Activated CD4-positive, alpha-beta T cell treated with anti-CD3 and anti-CD28 coated beads, Interleukin-2, Interleukin-4, amounts not matched to agents 100 ng/mL and 50 ng/mL, durations not matched to agents 16 hours and 8 hours (primary cell): Measurements from ENCODE around the gene ALG3.

Source experiments
- DNase-seq: peaks from one replicate; pipeline ENCODE4 v3.0.0-alpha.2; 2020; ENCODE audit warnings: low spot score

The ALG3 gene

GRCh38 chr3:184259878-184260723, 11.3 kb upstream of the ALG3 start:
- DNase-seq: no peak

GRCh38 chr3:184259396-184259877, 10.7 kb upstream of the ALG3 start:
- DNase-seq: no peak

GRCh38 chr3:184258926-184259325, 10.2 kb upstream of the ALG3 start:
- no peak for DNase-seq

- DNase-seq: no peak
Observed at GRCh38 chr3:184257083-184257915, 8.5 kb upstream of the ALG3 start.

DNA sequence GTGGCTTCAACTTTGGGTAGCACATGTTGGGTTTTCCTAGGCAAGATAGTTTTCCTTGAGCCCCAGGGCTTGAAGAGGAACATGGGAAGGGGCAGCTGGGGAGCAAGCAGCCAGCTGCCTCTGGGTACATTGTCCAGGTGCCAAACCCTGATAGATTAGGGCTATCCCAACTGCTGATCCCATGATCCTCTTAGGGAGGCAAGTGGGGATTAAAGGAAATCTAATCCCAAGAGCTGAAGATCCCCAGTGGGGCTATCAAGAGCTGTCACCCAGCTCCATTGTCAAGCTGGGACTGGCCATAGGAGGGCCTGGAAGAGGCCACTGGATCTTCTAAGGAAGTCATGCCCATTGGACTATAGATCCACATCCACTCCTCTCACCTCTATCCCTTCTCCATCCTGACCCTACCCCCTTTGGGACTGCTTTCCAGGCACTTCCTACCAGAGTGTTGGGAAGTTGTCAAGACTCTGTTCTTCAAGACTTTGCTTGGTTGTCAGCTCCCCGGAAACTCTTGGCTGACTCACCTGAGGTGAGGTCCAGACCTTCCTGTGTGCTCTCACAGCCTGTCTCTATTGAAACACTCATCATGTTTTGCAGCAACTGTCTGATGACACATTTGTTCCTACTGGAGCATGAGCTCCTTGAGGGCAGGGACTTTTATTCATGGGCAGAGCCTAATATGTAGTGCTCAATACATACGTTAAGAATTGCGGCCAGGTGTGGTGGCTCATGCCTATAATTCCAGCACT, 6.7 kb upstream of the ALG3 start:
- peak; percentile 38 for DNase-seq

GRCh38 chr3:184250167-184250828, 1.5 kb upstream of the ALG3 start:
- peak; percentile 95 for DNase-seq

GRCh38 chr3:184249412-184250166, 827 bp upstream of the ALG3 start, which contains the start of gene EEF1AKMT4:
EEF1AKMT4 (plus strand) TSS chr3:184249672; CDS start chr3:184249695, 23 bp downstream.
- DNase-seq: peak; percentile 98

DNA sequence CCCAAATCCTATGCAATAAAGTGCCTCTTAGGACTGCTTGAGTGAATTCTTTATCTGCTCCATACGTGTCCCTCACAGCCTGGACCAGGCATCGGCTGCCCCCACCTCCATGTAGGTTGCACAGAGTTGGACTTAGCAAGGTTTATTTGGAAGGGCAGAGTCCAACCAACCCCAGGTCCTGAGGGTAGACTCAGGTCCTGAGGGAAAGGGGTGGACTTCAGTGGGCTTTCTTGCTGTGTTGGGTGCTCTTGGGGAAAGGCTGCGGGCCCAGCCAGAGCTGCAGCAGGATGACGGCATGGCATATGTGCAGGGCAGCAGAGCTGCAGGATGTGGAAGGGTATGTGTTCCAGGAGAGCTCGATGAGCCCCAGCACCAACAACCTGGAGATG, 6.5 kb downstream of the ALG3 start:
- DNase-seq: no peak

DNA sequence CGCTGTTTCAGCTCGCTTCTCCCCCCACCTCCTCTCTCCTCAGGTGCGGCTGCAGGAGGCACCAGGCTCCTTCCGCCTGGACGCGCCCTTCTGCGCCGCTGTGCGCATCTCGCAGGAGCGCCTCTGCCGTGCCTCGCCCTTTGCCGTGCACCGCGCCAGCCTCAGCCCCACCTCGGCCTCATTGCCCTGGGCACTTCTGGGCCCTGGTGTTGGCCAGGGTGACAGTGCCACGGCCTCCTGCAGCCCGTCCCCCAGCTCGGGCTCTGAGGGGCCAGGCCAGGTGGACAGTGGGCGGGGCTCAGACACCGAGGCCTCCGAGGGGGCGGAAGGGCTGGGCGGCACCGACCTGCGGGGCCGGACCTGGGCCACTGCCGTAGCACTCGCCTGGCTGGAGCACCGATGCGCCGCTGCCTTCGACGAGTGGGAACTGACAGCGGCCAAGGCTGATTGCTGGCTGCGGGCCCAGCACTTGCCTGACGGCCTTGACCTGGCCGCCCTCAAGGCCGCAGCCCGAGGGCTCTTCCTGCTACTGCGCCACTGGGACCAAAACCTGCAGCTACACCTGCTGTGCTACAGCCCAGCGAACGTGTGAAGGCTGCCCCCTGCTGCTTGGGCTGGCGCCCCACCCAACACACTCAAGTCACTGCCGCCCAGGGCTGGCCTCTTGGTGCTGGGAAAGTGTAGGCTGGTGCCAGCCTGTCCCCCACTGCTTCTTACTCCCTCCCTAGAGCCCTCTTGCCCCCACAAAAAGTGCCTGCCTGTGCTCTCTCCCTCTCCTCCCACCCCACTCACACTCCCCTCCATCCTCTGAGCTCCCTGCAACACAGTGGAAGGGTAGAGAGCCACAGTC, 7.1 kb downstream of the ALG3 start:
- DNase-seq: no peak

DNA sequence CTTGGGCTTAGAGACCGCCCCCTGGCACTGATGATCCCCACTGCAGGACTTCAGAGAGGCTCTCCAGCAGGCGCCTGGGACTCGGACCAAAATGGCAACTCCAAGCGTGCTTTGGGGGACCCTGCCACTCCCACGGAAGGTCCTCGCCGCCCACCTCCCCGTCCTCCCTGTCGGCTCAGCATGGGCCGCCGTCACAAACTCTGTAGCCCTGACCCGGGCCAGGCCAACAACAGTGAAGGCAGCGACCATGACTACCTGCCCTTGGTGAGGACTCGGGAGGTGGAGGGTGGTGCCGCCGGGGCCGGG, 7.7 kb downstream of the ALG3 start:
- DNase-seq: no peak

DNA sequence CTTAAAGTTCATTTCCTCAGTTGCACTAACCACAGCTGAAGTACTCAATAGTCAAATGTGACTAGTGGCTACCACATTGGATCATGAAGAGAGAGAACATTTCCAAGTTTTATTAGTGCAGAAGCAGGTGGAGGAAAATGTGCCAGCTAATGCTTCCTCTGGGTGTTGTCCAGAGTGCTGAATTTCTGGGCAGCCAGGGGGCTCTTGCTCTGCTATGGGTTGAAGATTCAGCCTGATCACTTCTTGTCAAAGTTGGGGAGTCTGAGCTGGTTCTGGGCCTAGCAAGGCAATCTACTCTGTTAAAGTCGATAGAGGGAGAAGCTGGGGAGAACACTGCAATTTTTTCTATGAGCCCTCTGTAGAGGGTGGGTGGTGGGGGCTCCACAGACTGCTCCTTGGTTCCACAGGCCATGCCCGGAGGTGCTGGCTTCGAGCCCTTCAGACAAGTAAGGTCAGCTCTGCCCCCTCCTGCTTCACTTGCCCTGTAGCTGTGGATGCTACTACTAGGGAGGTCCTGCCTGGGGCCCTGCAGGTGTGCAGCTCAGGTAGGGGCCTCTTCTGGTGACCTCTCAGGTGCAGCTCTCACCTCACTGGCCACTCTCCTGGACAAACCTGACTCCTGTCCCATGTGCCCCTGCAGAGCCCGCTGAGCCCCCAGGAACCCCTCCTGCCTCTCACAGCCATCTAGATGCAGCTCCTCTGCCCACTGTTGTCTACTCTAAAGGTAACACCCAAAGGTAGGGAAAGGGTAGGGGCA, 8.2 kb downstream of the ALG3 start:
- no peak for DNase-seq

DNA sequence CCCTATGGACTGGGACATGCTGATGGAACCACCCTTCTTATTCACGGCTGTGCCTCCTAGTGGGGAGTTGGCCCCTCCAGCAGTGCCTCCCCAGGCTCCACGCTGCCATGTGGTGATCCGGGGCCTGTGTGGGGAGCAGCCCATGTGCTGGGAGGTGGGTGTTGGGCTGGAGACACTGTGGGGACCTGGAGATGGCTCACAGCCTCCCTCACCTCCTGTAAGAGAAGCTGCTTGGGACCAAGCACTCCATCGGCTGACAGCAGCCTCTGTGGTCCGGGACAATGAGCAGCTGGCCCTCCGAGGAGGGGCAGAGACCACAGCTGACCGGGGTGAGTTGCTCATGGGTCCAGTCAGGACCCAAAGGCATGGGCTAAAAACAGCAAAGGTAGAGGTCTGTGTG, 9.1 kb downstream of the ALG3 start:
- DNase-seq: no peak

- no peak for DNase-seq
Observed at GRCh38 chr3:184239221-184239620, 9.5 kb downstream of the ALG3 start.

GRCh38 chr3:184238246-184238818, 10.4 kb downstream of the ALG3 start:
- DNase-seq: no peak

DNA sequence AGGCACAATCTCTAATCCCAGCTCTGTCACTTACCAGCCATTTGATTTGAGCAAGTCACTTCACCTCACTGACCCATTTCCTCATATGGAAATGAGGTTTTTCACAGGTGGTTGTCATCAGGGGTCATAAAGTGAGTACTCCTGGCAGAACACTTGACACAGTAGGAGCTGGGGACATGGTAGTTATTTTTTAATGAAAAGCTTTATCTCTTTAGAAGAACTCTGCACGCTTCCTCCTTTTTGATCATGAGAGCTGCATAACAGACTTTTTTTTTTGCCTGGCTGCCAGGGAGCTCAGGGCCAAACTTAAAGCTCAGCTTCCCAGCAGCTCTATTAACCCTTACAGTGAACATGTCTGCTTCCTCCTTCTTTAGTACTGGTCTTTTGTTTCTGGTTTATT, 11.0 kb downstream of the ALG3 start:
- DNase-seq: no peak

GRCh38 chr3:184237211-184237610, 11.6 kb downstream of the ALG3 start:
- no peak for DNase-seq

DNA sequence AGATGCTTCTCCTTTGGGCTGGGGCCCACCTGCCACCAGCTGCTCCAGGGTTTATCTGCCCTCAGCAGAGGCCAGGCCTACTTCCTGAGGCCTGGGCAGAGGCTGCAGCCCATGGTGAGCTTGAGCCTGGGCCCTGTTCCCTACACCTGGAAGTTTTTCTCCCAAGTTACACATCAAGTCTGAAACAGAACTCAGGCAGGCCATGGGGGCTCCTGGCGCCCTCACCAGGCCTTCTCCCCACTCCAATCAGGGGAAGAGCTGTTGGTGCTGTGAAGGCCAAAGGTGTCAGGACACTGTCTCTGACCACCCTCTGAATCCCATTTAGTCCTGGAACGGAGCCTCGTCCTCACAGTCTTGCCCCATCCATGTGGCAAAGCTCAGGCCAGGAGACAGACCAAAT, 12.1 kb downstream of the ALG3 start:
- DNase-seq: no peak

DNA sequence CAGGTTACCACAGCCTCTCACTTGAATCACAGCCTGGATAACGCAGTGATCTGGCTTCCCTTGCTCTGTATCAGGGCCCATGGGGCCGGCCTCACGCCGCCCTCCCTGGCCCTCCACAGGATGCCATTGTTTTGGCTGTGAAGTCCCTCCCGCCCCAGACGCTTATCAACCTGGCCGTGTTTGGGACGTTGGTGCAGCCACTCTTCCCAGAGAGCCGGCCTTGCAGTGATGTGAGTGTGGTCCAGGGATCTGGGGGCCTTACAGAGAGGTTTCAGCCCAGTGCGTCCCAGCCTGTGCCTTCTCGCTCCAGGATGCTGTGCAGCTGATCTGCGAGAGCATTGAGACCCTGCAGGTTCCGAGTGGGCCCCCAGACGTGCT, 12.7 kb downstream of the ALG3 start:
- no peak for DNase-seq

DNA sequence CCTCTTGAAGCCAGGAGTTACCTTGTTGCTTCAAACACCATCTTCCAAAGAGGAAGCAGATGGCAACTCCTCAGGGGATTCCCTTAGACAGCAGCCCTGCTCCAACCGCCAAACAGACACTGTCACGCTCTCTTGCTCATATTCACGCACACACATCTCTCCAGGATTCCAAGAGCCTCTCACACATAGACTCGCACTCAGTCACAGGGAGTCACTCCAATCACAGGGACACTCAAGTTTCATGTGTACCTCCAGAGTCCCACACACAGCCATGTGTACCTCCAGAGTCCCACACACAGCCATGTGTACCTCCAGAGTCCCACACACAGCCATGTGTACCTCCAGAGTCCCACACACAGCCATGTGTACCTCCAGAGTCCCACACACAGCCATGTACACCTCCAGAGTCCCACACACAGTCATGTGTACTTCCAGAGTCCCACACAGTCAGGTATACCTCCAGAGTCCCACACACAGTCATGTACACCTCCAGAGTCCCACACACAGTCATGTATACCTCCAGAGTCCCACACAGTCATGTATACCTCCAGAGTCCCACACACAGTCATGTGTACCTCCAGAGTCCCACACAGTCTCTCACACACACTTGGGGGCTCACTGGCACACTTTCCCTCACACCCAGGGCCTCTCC, 13.3 kb downstream of the ALG3 start:
- no peak for DNase-seq
